ENCODE measurements around the gene TAS2R42. TPM values are rescaled to one million over a fixed set of nuclear protein-coding genes. Genes with fewer than 3 reads are reported as not detected.

TAS2R42 gene, protein sequence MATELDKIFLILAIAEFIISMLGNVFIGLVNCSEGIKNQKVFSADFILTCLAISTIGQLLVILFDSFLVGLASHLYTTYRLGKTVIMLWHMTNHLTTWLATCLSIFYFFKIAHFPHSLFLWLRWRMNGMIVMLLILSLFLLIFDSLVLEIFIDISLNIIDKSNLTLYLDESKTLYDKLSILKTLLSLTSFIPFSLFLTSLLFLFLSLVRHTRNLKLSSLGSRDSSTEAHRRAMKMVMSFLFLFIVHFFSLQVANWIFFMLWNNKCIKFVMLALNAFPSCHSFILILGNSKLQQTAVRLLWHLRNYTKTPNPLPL
- not detected for polyA plus RNA-seq (2013, experiment 1 of 2)
- not detected for polyA plus RNA-seq (2013, experiment 2 of 2)

DNA sequence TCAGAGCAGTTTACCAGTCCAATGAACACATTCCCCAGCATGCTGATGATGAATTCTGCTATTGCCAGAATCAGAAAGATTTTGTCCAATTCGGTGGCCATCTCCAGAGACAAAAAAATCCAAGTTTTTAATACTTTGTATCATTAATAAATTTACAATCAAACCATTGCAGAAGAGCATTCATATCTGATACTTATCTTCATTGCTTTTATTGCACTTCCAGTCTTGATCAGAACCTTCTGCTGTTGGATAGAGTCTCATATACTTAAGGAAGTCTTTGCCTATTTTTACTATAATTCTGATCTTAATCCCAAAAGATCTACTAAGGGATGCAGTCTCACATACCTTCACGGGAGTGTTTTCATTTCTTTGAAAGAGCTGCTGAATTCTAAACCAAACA lies at the start of gene TAS2R42:
Gene TAS2R42 (minus strand): TSS at position 101 of the 400 bp plus-strand sequence. CDS start 0 bp downstream, at position 101.
- Histone ChIP-seq H3K9ac (ENCODE audit: low read depth, low read length) (no peak within 1 kb of the TSS), H3K27ac (ENCODE audit: low read depth, low read length) (no peak within 1 kb of the TSS), H3K9me3 (ENCODE audit: insufficient read depth, low read depth, low read length) (no peaks in the 10 kb centered on the region), H3K36me3 (ENCODE audit: insufficient read depth, low read length) (no peaks in the 10 kb centered on the region), H3K4me1 (ENCODE audit: insufficient read depth, low read length) (peaks cover 6% of the 10 kb centered on the region; the same call in 1 of the 2 replicates), H3K27me3 (ENCODE audit: insufficient read depth, low read length) (no peaks in the 10 kb centered on the region), H3K4me3 (ENCODE audit: low read length) (no peak within 1 kb of the TSS)
- WGBS, result 81% methylated on average over 2 of the region's 2 CpGs

- no peaks in the 10 kb centered on the region for H3K4me1 ChIP-seq (ENCODE audit: insufficient read depth, low read length)
- H3K27me3 ChIP-seq (ENCODE audit: insufficient read depth, low read length), result no peaks in the 10 kb centered on the region
- no peaks in the 10 kb centered on the region for H3K36me3 ChIP-seq (ENCODE audit: insufficient read depth, low read length)
- no peak overlapping the region for H3K9ac ChIP-seq (ENCODE audit: low read depth, low read length)
- WGBS, result 89% methylated on average over 5 of the region's 5 CpGs
- no peak overlapping the region for H3K27ac ChIP-seq (ENCODE audit: low read depth, low read length)
- no peaks in the 10 kb centered on the region for H3K9me3 ChIP-seq (ENCODE audit: insufficient read depth, low read depth, low read length)
- H3K4me3 ChIP-seq (ENCODE audit: low read length), result no peak overlapping the region
Measured at GRCh38 chr12:11233532-11233931, 46.8 kb upstream of the TAS2R42 start.

GRCh38 chr12:11228296-11228879 lies 41.7 kb upstream of the TAS2R42 start:
- Histone ChIP-seq H3K9ac (ENCODE audit: low read depth, low read length) (no peak overlapping the region), H3K27me3 (ENCODE audit: insufficient read depth, low read length) (no peaks in the 10 kb centered on the region), H3K4me3 (ENCODE audit: low read length) (no peak overlapping the region), H3K36me3 (ENCODE audit: insufficient read depth, low read length) (no peaks in the 10 kb centered on the region), H3K27ac (ENCODE audit: low read depth, low read length) (no peak overlapping the region), H3K4me1 (ENCODE audit: insufficient read depth, low read length) (no peaks in the 10 kb centered on the region), H3K9me3 (ENCODE audit: insufficient read depth, low read depth, low read length) (no peaks in the 10 kb centered on the region)
- 45% methylated on average over 5 of the region's 5 CpGs for WGBS

GRCh38 chr12:11227373-11227772 lies 40.6 kb upstream of the TAS2R42 start:
- no peak overlapping the region for H3K4me3 ChIP-seq (ENCODE audit: low read length)
- no peaks in the 10 kb centered on the region for H3K4me1 ChIP-seq (ENCODE audit: insufficient read depth, low read length)
- no peak overlapping the region for H3K9ac ChIP-seq (ENCODE audit: low read depth, low read length)
- no peak overlapping the region for H3K27ac ChIP-seq (ENCODE audit: low read depth, low read length)
- H3K9me3 ChIP-seq (ENCODE audit: insufficient read depth, low read depth, low read length), result no peaks in the 10 kb centered on the region
- no peaks in the 10 kb centered on the region for H3K36me3 ChIP-seq (ENCODE audit: insufficient read depth, low read length)
- no peaks in the 10 kb centered on the region for H3K27me3 ChIP-seq (ENCODE audit: insufficient read depth, low read length)
- 95% methylated on average over 4 of the region's 4 CpGs for whole genome bisulfite sequencing

DNA sequence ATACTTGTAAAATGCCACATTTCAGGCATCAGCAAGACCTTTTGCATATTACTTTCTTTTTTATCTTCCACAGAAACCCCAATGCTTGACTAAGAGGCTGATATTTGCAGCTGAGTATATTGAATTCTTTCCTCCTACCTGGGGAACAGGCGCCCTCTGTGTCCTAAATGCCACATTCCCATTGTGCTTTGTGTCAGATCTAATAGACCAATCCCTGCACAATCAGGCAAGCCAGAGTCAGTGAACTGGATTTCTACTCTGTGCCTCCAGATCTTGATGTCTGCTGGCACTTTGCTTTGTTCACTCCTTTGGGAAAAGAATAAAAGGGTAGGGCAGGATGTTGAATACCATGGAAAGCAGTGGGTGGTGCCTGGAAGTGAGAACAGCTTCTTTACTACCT lies 22.4 kb upstream of the TAS2R42 start:
- Histone ChIP-seq H3K9ac (ENCODE audit: low read depth, low read length) (no peak overlapping the region), H3K27me3 (ENCODE audit: insufficient read depth, low read length) (no peaks in the 10 kb centered on the region), H3K36me3 (ENCODE audit: insufficient read depth, low read length) (no peaks in the 10 kb centered on the region), H3K9me3 (ENCODE audit: insufficient read depth, low read depth, low read length) (peaks cover 8% of the 10 kb centered on the region; the same call in 1 of the 2 replicates), H3K27ac (ENCODE audit: low read depth, low read length) (no peak overlapping the region), H3K4me3 (ENCODE audit: low read length) (no peak overlapping the region), H3K4me1 (ENCODE audit: insufficient read depth, low read length) (no peaks in the 10 kb centered on the region)
- WGBS, result 72% methylated on average over 1 of the region's 1 CpG

GRCh38 chr12:11204173-11204572 lies 17.4 kb upstream of the TAS2R42 start:
- no peaks in the 10 kb centered on the region for H3K27me3 ChIP-seq (ENCODE audit: insufficient read depth, low read length)
- H3K4me1 ChIP-seq (ENCODE audit: insufficient read depth, low read length), result no peaks in the 10 kb centered on the region
- H3K36me3 ChIP-seq (ENCODE audit: insufficient read depth, low read length), result no peaks in the 10 kb centered on the region
- H3K9ac ChIP-seq (ENCODE audit: low read depth, low read length), result no peak overlapping the region
- no peak overlapping the region for H3K27ac ChIP-seq (ENCODE audit: low read depth, low read length)
- H3K9me3 ChIP-seq (ENCODE audit: insufficient read depth, low read depth, low read length), result peaks cover 7% of the 10 kb centered on the region; the same call in 1 of the 2 replicates
- no peak overlapping the region for H3K4me3 ChIP-seq (ENCODE audit: low read length)
- WGBS, result 92% methylated on average over 3 of the region's 3 CpGs

DNA sequence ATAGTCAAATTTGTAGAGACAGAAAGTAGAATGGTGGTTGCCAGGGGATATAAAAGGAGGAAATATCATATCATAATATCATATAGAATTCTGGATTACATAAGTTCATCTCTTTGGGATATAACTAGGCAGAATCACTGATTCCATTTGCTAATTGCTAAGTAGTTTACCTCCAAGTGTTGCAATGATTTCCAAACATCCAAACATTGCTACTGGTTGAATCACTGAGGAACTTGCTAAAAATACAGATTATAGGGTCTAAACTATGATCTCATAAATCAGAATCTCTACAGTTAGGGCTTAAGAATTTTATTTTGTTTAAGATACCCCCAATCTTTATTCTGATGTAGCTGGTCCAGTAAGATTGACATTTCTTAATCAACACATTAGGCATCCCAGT lies 16.1 kb upstream of the TAS2R42 start:
- H3K4me3 ChIP-seq (ENCODE audit: low read length), result no peak overlapping the region
- no peaks in the 10 kb centered on the region for H3K4me1 ChIP-seq (ENCODE audit: insufficient read depth, low read length)
- H3K27me3 ChIP-seq (ENCODE audit: insufficient read depth, low read length), result no peaks in the 10 kb centered on the region
- no peak overlapping the region for H3K9ac ChIP-seq (ENCODE audit: low read depth, low read length)
- no peak overlapping the region for H3K27ac ChIP-seq (ENCODE audit: low read depth, low read length)
- no peaks in the 10 kb centered on the region for H3K36me3 ChIP-seq (ENCODE audit: insufficient read depth, low read length)
- peaks cover 7% of the 10 kb centered on the region; the same call in 1 of the 2 replicates for H3K9me3 ChIP-seq (ENCODE audit: insufficient read depth, low read depth, low read length)

DNA sequence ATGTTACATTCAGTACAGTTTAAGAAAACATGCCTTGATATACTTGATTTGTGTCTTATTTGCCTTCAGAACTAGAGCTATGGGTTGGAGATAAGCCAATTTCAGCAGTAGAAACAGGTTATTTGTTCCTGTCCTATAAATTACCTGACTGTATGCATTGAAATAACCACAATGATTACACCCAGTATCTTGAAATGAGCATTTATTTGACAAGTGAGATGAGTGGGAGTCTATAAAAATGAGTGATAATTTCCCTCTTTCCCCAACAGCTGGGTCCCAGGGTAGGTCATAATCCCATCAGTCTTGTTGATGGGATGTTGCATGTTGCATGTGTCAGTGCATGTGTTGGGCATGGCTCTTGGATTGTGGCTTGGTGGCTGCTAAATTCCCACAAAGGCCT lies 3.7 kb downstream of the TAS2R42 start:
- H3K27me3 ChIP-seq (ENCODE audit: insufficient read depth, low read length), result no peaks in the 10 kb centered on the region
- H3K36me3 ChIP-seq (ENCODE audit: insufficient read depth, low read length), result no peaks in the 10 kb centered on the region
- no peak overlapping the region for H3K9ac ChIP-seq (ENCODE audit: low read depth, low read length)
- H3K4me3 ChIP-seq (ENCODE audit: low read length), result no peak overlapping the region
- no peak overlapping the region for H3K27ac ChIP-seq (ENCODE audit: low read depth, low read length)
- H3K9me3 ChIP-seq (ENCODE audit: insufficient read depth, low read depth, low read length), result no peaks in the 10 kb centered on the region
- no peaks in the 10 kb centered on the region for H3K4me1 ChIP-seq (ENCODE audit: insufficient read depth, low read length)

- Histone ChIP-seq H3K4me1 (ENCODE audit: insufficient read depth, low read length) (no peaks in the 10 kb centered on the region), H3K9me3 (ENCODE audit: insufficient read depth, low read depth, low read length) (no peaks in the 10 kb centered on the region), H3K36me3 (ENCODE audit: insufficient read depth, low read length) (no peaks in the 10 kb centered on the region), H3K27me3 (ENCODE audit: insufficient read depth, low read length) (no peaks in the 10 kb centered on the region), H3K9ac (ENCODE audit: low read depth, low read length) (no peak overlapping the region), H3K4me3 (ENCODE audit: low read length) (no peak overlapping the region), H3K27ac (ENCODE audit: low read depth, low read length) (no peak overlapping the region)
Measured at GRCh38 chr12:11182529-11182928, 4.2 kb downstream of the TAS2R42 start.

- H3K9ac ChIP-seq (ENCODE audit: low read depth, low read length), result no peak overlapping the region
- H3K9me3 ChIP-seq (ENCODE audit: insufficient read depth, low read depth, low read length), result no peaks in the 10 kb centered on the region
- H3K27ac ChIP-seq (ENCODE audit: low read depth, low read length), result no peak overlapping the region
- WGBS, result 100% methylated on average over 1 of the region's 1 CpG
- H3K4me1 ChIP-seq (ENCODE audit: insufficient read depth, low read length), result 0 out of 2 replicates have a peak, but pooled peaks cover 3% of the 10 kb centered on the region
- no peaks in the 10 kb centered on the region; the same call in 1 of the 2 replicates for H3K36me3 ChIP-seq (ENCODE audit: insufficient read depth, low read length)
- no peak overlapping the region for H3K4me3 ChIP-seq (ENCODE audit: low read length)
- H3K27me3 ChIP-seq (ENCODE audit: insufficient read depth, low read length), result no peaks in the 10 kb centered on the region
Measured at GRCh38 chr12:11178250-11178649, 8.5 kb downstream of the TAS2R42 start.

- no peak overlapping the region for H3K4me3 ChIP-seq (ENCODE audit: low read length)
- H3K9ac ChIP-seq (ENCODE audit: low read depth, low read length), result no peak overlapping the region
- H3K4me1 ChIP-seq (ENCODE audit: insufficient read depth, low read length), result peaks cover 16% of the 10 kb centered on the region; the same call in 1 of the 2 replicates
- H3K27ac ChIP-seq (ENCODE audit: low read depth, low read length), result no peak overlapping the region
- H3K27me3 ChIP-seq (ENCODE audit: insufficient read depth, low read length), result no peaks in the 10 kb centered on the region
- H3K9me3 ChIP-seq (ENCODE audit: insufficient read depth, low read depth, low read length), result no peaks in the 10 kb centered on the region
- peaks cover 10% of the 10 kb centered on the region; the same call in 1 of the 2 replicates for H3K36me3 ChIP-seq (ENCODE audit: insufficient read depth, low read length)
- WGBS, result 100% methylated on average over 1 of the region's 2 CpGs
Measured at GRCh38 chr12:11174022-11174421, 12.7 kb downstream of the TAS2R42 start.
